GM21381 (cell line): ENCODE data around the gene ST6GALNAC5.
A peak's percentile ranks its signal among the peaks of the same experiment; 100 is the strongest.
"Not testable (repeated sequence)": the region's sequence is repeated elsewhere in the genome, so short reads cannot be mapped to it uniquely, and the experiment has no call there.

Experiments
- ATAC-seq: cut with Tn5 transposase; IDR thresholded peaks from one replicate; pipeline ENCODE4 v1.9.1; 2021; ENCODE audit warnings: mild to moderate bottlenecking, moderate library complexity; ENCODE audit not compliant: unreplicated experiment

Gene ST6GALNAC5

GRCh38 chr1:76866566-76866965 is 714 bp upstream of the ST6GALNAC5 start:
- no peak for ATAC-seq

GRCh38 chr1:76868154-76868882 is 1.0 kb downstream of the ST6GALNAC5 start:
- ATAC-seq = peak; percentile 44

GRCh38 chr1:76868916-76869315 is 1.6 kb downstream of the ST6GALNAC5 start:
- ATAC-seq = no peak

- no peak for ATAC-seq
These were observed 2.8 kb downstream of the ST6GALNAC5 start for GRCh38 chr1:76870037-76870436.

- peak; percentile 83 for ATAC-seq
These were observed 4.2 kb downstream of the ST6GALNAC5 start for GRCh38 chr1:76871355-76871974.

- ATAC-seq = no peak
These were observed 5.7 kb downstream of the ST6GALNAC5 start for GRCh38 chr1:76872944-76873343.

GRCh38 chr1:76876655-76877395 is 9.5 kb downstream of the ST6GALNAC5 start:
- ATAC-seq = no peak

- ATAC-seq = not testable (repeated sequence)
These were observed 11.7 kb downstream of the ST6GALNAC5 start for GRCh38 chr1:76879014-76879413.

- no peak for ATAC-seq
These were observed 14.5 kb downstream of the ST6GALNAC5 start for GRCh38 chr1:76881762-76882161.

GRCh38 chr1:76891931-76892622 is 24.8 kb downstream of the ST6GALNAC5 start:
- ATAC-seq = no peak

GRCh38 chr1:76892675-76893074 is 25.4 kb downstream of the ST6GALNAC5 start:
- no peak for ATAC-seq

GRCh38 chr1:76901158-76901767 is 34.0 kb downstream of the ST6GALNAC5 start:
- peak; percentile 92 for ATAC-seq

- no peak for ATAC-seq
These were observed 38.8 kb downstream of the ST6GALNAC5 start for GRCh38 chr1:76905876-76906595.

GRCh38 chr1:76909311-76909710 is 42.0 kb downstream of the ST6GALNAC5 start:
- ATAC-seq = no peak

GRCh38 chr1:76919085-76919484 is 51.8 kb downstream of the ST6GALNAC5 start:
- no peak for ATAC-seq

- no peak for ATAC-seq
These were observed 54.3 kb downstream of the ST6GALNAC5 start for GRCh38 chr1:76921590-76921989.

GRCh38 chr1:76925825-76926224 is 58.5 kb downstream of the ST6GALNAC5 start:
- ATAC-seq = no peak

- no peak for ATAC-seq
These were observed 61.2 kb downstream of the ST6GALNAC5 start for GRCh38 chr1:76928522-76928921.

GRCh38 chr1:76929136-76929535 is 61.9 kb downstream of the ST6GALNAC5 start:
- no peak for ATAC-seq
